Upper lobe of right lung (tissue), 1 donor: Measurements from ENCODE around the gene ELAVL3. TPM values are rescaled to one million over a fixed set of nuclear protein-coding genes. Genes with fewer than 3 reads are reported as not detected.
A peak's percentile ranks its signal among the peaks of the same experiment; 100 is the strongest.

Source experiments
- ATAC-seq: fragments of 200-7000 bp; cut with Tn5 transposase; one replicate; pipeline ENCODE4 v1.9.1; 2020; ENCODE audit warnings: mild to moderate bottlenecking, moderate library complexity
- DNase-seq: peaks from one replicate; pipeline ENCODE4 v3.0.0-alpha.2; 2020
- H3K27ac ChIP-seq: fragments of 200-600 bp; one replicate; pipeline ENCODE4 v1.8.0; 2022
- H3K27me3 ChIP-seq: fragments of 200-600 bp; one replicate; pipeline ENCODE4 v1.8.0; 2022; ENCODE audit warnings: mild to moderate bottlenecking
- H3K36me3 ChIP-seq: fragments of 200-600 bp; one replicate; pipeline ENCODE4 v1.8.0; 2022
- H3K4me1 ChIP-seq: fragments of 200-600 bp; one replicate; pipeline ENCODE4 v1.8.0; 2022
- H3K4me3 ChIP-seq: fragments of 200-600 bp; one replicate; pipeline ENCODE4 v1.8.0; 2022; ENCODE audit warnings: mild to moderate bottlenecking
- H3K9me3 ChIP-seq: fragments of 200-600 bp; one replicate; pipeline ENCODE4 v1.8.0; 2022
- intact Hi-C: fragments of 100-400 bp; cut with DNase I; formaldehyde crosslinking; loops from one replicate; pipeline ENCODE4 v1.11.0; 2022
- total RNA-seq: library from RNA; stranded (reverse); fragmentation: NEBNext Ultra II Directional; extraction: Animal tissue kit (Norgen Biotek cat#: 25700); gene quantifications from one replicate; pipeline ENCODE4 v1.2.1, GENCODE V29; 2021
- TF ChIP-seq, protein P1 (sequence below): fragments of 200-600 bp; IDR thresholded peaks from one replicate; pipeline ENCODE4 v1.8.0; 2022; ENCODE audit warnings: antibody characterized with exemption
- donor health status: DM: no; HTN: yes; CAD: no; lungs with severe emphysema.

Gene ELAVL3
- total RNA-seq, 1 donor from 2014 or later = not detected

DNA sequence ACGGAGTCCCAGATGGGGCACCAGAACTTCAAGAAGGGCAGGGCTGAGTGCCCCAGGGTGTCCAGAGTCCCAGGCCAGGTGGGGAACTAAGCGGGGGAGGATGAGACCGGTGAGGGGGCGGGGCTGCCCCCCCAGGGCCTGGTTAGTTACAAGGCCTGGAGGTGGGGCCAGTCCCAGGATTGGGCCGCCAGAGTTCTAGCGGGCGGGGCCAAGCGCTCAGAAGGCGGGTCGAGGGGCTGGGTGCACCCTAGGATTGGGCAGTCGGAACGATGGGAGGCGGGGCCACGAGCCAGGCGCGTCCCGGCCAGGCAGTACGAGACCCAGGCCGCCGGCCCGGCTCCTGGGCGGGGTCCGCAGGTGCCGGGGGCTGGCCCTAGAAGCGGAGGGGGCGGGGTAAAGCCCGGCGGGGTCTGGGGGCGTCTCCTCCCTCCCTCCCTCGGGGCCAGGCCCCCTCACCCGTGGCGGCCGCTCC lies 24.2 kb upstream of the ELAVL3 start:
- TF ChIP-seq, protein P1, sequence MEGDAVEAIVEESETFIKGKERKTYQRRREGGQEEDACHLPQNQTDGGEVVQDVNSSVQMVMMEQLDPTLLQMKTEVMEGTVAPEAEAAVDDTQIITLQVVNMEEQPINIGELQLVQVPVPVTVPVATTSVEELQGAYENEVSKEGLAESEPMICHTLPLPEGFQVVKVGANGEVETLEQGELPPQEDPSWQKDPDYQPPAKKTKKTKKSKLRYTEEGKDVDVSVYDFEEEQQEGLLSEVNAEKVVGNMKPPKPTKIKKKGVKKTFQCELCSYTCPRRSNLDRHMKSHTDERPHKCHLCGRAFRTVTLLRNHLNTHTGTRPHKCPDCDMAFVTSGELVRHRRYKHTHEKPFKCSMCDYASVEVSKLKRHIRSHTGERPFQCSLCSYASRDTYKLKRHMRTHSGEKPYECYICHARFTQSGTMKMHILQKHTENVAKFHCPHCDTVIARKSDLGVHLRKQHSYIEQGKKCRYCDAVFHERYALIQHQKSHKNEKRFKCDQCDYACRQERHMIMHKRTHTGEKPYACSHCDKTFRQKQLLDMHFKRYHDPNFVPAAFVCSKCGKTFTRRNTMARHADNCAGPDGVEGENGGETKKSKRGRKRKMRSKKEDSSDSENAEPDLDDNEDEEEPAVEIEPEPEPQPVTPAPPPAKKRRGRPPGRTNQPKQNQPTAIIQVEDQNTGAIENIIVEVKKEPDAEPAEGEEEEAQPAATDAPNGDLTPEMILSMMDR = no peak
- Histone ChIP-seq H3K27ac (peak overlapping the region; percentile 95), H3K4me3 (peak overlapping the region; percentile 89), H3K36me3 (no peaks in the 10 kb centered on the region), H3K9me3 (no peaks in the 10 kb centered on the region), H3K4me1 (peaks cover 5% of the 10 kb centered on the region), H3K27me3 (no peaks in the 10 kb centered on the region)
- intact Hi-C loops = no loop called here
- ATAC-seq = peak; percentile 96
- peak; percentile 99 for DNase-seq

DNA sequence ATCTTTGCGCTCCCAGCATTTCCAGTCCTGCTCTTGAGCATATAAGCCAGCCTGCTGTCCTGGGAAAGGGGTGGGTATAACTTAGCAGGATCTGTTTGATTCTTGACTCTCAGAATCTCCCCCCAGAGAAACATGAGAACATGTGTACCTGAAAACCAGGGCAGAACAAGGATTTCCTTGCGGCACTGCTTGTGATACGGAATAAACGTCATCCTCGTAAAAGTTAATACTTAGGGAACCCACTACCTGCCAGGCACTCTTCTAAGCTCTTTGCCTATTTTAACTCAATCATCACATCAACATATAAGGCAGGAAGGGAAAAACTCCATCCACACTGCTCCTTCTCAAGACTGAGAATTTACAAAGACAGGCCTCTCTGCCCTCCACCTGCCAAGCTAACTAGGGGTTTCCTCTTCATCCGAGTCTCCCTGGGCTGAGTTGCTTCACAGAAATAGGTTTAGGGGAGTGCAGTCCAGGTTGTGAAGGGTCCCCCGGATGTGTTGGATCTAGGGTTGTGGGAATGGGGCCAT lies 23.7 kb upstream of the ELAVL3 start:
- ATAC-seq (no peak), DNase-seq (no peak)
- Histone ChIP-seq H3K27ac (peak overlapping the region; percentile 95), H3K4me1 (peaks cover 5% of the 10 kb centered on the region), H3K4me3 (peak overlapping the region; percentile 89), H3K27me3 (no peaks in the 10 kb centered on the region), H3K36me3 (no peaks in the 10 kb centered on the region), H3K9me3 (no peaks in the 10 kb centered on the region)
- intact Hi-C loops = no loop called here
- TF ChIP-seq, protein P1 = no peak

DNA sequence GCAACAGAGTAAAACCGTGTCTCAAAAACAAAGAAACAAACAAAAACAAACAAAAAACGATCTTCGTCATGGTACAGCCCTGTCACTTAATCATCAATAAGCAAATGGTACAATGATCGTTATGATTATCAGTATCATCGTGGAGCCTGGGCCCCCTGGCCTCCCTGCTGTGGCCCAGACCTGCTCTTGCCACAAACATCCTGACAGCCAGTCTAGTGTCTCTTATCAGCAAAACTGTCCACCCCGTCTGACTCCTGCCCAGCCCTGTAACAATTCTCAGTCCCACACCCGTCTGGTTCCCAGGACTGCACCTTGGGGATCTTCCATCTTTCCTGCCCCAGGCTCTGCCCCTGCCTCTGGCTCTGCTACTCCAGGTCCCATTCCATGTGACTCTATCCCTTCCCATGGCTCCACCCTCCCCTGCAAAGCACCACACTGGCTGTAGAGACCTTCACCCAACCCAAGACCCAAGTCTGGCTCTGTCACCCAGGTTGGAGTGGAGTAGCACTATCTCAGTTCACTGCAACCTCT lies 19.1 kb upstream of the ELAVL3 start:
- Histone ChIP-seq H3K4me1 (no peaks in the 10 kb centered on the region), H3K36me3 (peaks cover 12% of the 10 kb centered on the region), H3K27me3 (no peaks in the 10 kb centered on the region), H3K27ac (no peak overlapping the region), H3K9me3 (no peaks in the 10 kb centered on the region), H3K4me3 (no peak overlapping the region)
- DNase-seq (no peak), ATAC-seq (no peak)
- TF ChIP-seq, protein P1 = no peak
- intact Hi-C loops = no loop called here

DNA sequence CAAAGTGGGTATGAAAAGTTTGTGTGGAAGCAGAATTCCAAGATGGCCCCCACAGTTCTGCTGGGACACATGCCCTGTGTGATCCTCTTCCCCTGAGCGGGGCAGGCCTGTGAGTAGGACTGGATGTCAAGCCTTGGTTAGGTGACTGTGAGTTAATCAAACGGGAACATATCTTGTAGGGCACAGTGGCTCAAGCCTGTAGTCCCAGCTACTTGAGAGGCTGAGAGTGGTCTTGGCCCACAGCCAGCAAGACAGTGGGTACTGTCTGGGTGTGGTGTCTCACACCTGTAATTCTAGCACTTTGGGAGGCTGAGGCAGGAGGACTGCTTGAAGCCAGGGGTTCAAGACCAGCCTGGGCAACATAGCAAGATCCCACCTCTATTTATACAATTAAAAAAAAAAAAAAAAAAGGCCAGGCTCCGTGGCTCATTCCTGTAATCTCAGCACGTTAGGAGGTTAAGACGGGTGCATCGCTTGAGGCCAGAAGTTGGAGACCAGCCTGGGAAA lies 18.4 kb upstream of the ELAVL3 start:
- intact Hi-C loops = no loop called here
- TF ChIP-seq, protein P1 = no peak
- no peak for ATAC-seq

DNA sequence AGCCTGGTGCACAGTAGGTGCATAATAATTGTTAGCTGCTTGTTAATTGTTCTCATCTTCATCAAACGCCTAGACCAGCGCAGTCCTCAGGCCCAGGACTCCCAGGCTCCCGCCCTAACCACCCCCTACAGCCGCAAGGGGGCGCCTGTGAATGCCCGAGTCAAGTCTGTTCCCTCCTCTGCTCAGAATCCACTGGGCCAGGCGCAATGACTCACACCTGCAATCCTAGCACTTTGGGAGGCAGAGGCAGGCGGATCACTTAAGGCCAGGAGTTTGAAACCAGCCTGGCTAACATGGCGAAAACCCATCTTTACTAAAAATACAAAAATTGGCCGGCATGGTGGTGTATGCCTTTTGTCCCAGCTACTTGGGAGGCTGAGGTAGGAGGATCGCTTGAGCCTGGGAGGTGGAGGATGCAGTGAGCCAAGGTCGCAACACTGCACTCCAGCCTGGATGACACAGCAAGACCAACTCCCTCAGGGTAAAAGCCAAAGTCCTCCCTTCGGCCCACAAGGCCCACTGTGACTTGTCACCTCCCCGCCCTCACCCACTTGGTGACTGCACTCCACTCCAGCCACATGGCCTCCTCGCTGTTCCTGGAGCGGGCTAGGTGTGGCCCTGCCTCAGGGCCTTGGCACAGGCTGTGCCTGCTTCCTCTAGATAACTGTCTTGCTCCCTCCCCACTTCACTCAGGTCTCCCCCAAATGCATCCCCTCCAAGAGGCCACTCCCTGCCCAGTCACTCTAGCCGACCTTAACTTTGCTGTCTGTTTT lies 15.7 kb upstream of the ELAVL3 start:
- ATAC-seq = peak; percentile 78
- intact Hi-C loops = no loop called here
- peak; percentile 82 for DNase-seq

More for the DNA sequence above, 18.4 kb upstream of the ELAVL3 start:
- Histone ChIP-seq H3K36me3 (peaks cover 13% of the 10 kb centered on the region), H3K27ac (no peak overlapping the region), H3K27me3 (no peaks in the 10 kb centered on the region), H3K9me3 (no peaks in the 10 kb centered on the region), H3K4me3 (no peak overlapping the region), H3K4me1 (no peaks in the 10 kb centered on the region)
- DNase-seq = no peak

More for the DNA sequence above, 15.7 kb upstream of the ELAVL3 start:
- H3K27ac ChIP-seq = no peak overlapping the region
- TF ChIP-seq, protein P1 = peak; percentile 63
- H3K27me3 ChIP-seq = no peaks in the 10 kb centered on the region
- no peaks in the 10 kb centered on the region for H3K9me3 ChIP-seq
- H3K4me1 ChIP-seq = no peaks in the 10 kb centered on the region
- no peak overlapping the region for H3K4me3 ChIP-seq
- H3K36me3 ChIP-seq = peaks cover 13% of the 10 kb centered on the region
